Activated naive CD4-positive, alpha-beta T cell treated with anti-CD3 and anti-CD28 coated beads, Interleukin-2, amount 50 U/mL, for 72 hours (primary cell): Measurements from ENCODE around the gene LHX4. TPM values are rescaled to one million over a fixed set of nuclear protein-coding genes. Genes with fewer than 3 reads are reported as not detected.
"Not testable (repeated sequence)": the region's sequence is repeated elsewhere in the genome, so short reads cannot be mapped to it uniquely, and the experiment has no call there.

Experiments used
- ATAC-seq, 2 donors: fragments of 150-1000 bp; cut with Tn5 transposase; 2 replicates each; pipeline ENCODE4 v1.10.0; 2021; ENCODE audit warnings: mild to moderate bottlenecking in 2 of 2, moderate library complexity in 2 of 2
- DNase-seq, 2 donors: peaks; one replicate each; pipeline ENCODE4 v3.0.0; 2021 to 2022; ENCODE audit warnings: low spot score in 2 of 2
- H3K27ac Mint-ChIP-seq, 2 donors: one replicate each; pipeline ENCODE4 v1.8.0; 2022; ENCODE audit warnings: mild to moderate bottlenecking in 2 of 2, mixed read lengths in 2 of 2
- H3K36me3 Mint-ChIP-seq, 2 donors: one replicate each; pipeline ENCODE4 v1.8.0; 2022; ENCODE audit warnings: mixed read lengths in 2 of 2
- H3K9me3 Mint-ChIP-seq, 2 donors: one replicate each; pipeline ENCODE4 v1.8.0; 2022; ENCODE audit warnings: mixed read lengths in 2 of 2
- total RNA-seq, 2 donors: library from RNA; stranded (reverse); gene quantifications; one replicate each; pipeline ENCODE4 v1.2.3, GENCODE V29; 2022

LHX4 gene
- total RNA-seq, 2 donors from 2014 or later: not detected

DNA sequence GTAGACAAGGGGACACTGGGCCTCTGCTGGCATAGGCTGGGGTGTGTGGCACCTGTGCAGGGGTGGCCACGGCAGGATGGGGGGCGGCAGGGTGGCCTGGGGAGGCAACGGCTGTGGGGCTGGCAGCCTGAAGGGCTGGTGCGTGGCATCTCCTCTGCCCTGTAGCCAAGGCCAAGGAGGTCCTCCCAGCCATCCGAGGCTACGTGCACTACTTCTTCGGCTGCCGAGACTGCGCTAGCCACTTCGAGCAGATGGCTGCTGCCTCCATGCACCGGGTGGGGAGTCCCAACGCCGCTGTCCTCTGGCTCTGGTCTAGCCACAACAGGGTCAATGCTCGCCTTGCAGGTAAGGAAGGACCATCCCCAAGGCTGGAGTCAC lies 36.0 kb upstream of the LHX4 start:
- DNase-seq: no peak
- Mint-ChIP-seq H3K36me3 (no peaks in the 10 kb centered on the region), H3K27ac (no peak overlapping the region), H3K9me3 (no peaks in the 10 kb centered on the region)
- no peak for ATAC-seq

DNA sequence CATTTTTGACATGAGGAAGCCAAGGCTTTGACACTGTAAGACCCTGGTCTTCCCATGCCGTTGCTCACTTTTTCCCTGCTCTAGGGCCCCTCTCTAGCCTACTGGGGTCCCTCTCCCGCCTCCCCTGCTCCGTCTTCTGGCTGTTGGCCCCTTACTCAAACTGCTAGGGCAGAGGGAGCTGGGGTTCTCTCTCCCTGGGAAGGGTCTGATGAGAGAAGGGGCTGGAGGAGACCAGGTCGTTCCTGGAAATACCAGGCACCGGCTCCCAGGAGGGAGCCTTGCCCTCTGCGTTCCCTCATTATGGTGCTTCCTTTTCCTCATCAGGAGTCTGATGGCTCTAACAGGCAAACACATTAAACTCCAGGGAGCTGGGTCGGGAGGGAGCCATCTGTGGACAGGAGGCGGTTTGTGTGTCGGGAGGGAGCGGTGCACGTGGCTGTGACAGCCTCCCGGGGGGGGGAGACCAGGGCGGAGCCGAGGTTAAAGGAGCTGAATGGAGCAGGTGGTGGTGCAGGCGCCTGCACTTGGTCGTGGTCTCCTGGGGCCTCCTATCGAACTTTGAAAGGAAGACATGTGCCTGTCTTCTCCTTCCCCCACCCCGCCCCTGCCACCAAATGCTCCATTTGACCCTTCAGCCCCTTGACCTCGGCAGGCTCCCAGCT lies 35.4 kb upstream of the LHX4 start:
- no peak for ATAC-seq
- Mint-ChIP-seq H3K27ac (peak overlapping the region in 1 of 2 donors; percentile 58), H3K9me3 (no peaks in the 10 kb centered on the region), H3K36me3 (no peaks in the 10 kb centered on the region)
- no peak for DNase-seq

DNA sequence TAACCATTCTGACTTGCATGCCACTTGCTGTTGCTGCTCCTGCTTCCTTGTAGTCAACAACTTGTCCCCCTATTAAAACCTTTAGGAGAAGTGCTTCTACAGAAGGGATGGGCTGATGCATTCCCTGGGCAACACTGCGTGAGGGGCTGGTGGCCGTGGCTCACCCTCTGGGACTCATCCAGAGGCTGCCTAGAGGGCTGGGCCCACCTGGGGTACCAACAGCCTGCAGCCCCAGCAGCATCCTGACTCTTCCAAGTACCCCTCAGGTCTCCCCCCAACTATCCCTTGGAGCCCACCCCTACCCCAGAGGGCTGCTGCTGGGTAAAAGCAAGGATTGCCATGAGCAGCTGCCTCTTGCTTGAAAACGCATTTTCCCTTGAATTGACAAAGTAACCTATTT lies 34.7 kb upstream of the LHX4 start:
- no peaks in the 10 kb centered on the region for H3K36me3 Mint-ChIP-seq
- no peaks in the 10 kb centered on the region for H3K9me3 Mint-ChIP-seq
- no peak for ATAC-seq
- H3K27ac Mint-ChIP-seq: no peak overlapping the region
- no peak for DNase-seq

DNA sequence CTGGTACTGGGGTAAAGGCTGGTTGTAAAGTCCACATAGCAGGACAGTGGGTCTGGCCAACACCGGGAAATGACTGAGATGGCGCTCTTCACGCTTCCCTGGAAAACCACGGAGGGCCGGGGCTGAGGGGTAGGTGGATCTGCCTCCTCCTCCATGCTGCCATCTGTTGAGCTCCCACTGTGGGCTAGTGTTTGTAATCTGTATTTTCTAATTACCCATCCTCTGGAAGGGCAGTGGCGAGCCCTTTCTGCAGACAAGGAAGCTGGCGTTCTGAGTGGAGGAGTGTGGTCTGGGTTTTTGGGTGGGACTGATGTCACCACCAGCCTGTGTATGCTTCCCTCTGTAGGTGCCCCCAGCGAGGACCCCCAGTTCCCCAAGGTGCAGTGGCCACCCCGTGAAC lies 34.1 kb upstream of the LHX4 start:
- DNase-seq: no peak
- Mint-ChIP-seq H3K36me3 (no peaks in the 10 kb centered on the region), H3K27ac (no peak overlapping the region), H3K9me3 (no peaks in the 10 kb centered on the region)
- ATAC-seq: no peak

- no peaks in the 10 kb centered on the region for H3K36me3 Mint-ChIP-seq
- DNase-seq (no peak), ATAC-seq (no peak)
- H3K9me3 Mint-ChIP-seq: no peaks in the 10 kb centered on the region
- H3K27ac Mint-ChIP-seq: no peak overlapping the region
Measured at GRCh38 chr1:180196436-180197003, 33.5 kb upstream of the LHX4 start.

GRCh38 chr1:180197231-180197630 lies 32.8 kb upstream of the LHX4 start:
- no peak for DNase-seq
- Mint-ChIP-seq H3K36me3 (no peaks in the 10 kb centered on the region), H3K9me3 (no peaks in the 10 kb centered on the region), H3K27ac (no peak overlapping the region)
- no peak for ATAC-seq

GRCh38 chr1:180198196-180198595 lies 31.9 kb upstream of the LHX4 start:
- Mint-ChIP-seq H3K36me3 (no peaks in the 10 kb centered on the region), H3K9me3 (no peaks in the 10 kb centered on the region), H3K27ac (no peak overlapping the region)
- ATAC-seq (no peak), DNase-seq (no peak)

GRCh38 chr1:180198611-180199010 lies 31.5 kb upstream of the LHX4 start:
- ATAC-seq: no peak
- H3K36me3 Mint-ChIP-seq: no peaks in the 10 kb centered on the region
- no peak overlapping the region for H3K27ac Mint-ChIP-seq
- no peak for DNase-seq
- H3K9me3 Mint-ChIP-seq: no peaks in the 10 kb centered on the region

DNA sequence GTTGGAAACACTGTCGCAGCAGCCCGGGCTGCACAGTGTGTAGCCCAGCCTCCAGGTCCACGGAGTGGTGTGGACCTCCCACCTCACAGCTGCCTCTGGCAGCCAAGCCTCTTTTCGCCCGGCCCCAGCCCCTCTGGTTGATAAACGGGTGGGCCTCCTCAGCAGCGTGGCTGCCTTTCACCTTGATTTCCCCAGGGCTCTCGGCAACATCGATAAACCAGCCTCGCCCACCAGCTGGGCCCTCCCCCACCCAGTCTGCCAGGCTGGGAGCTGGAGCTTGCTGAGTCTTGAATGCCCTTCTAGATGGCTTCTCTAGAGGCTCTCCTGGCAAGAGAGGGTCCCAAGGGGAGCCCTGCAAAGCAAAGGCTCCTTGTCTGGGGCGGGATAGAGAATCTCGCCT lies 31.0 kb upstream of the LHX4 start:
- Mint-ChIP-seq H3K27ac (no peak overlapping the region), H3K36me3 (no peaks in the 10 kb centered on the region), H3K9me3 (no peaks in the 10 kb centered on the region)
- DNase-seq (no peak), ATAC-seq (no peak)

GRCh38 chr1:180201451-180202200 lies 28.4 kb upstream of the LHX4 start:
- no peak for DNase-seq
- Mint-ChIP-seq H3K36me3 (no peaks in the 10 kb centered on the region), H3K9me3 (no peaks in the 10 kb centered on the region), H3K27ac (peak overlapping the region in 1 of 2 donors; percentile 48)
- no peak for ATAC-seq

GRCh38 chr1:180202588-180202987 lies 27.5 kb upstream of the LHX4 start:
- DNase-seq, H3K9me3 Mint-ChIP-seq, ATAC-seq, H3K27ac Mint-ChIP-seq, H3K36me3 Mint-ChIP-seq: not testable (repeated sequence)

GRCh38 chr1:180204231-180204630 lies 25.8 kb upstream of the LHX4 start:
- Mint-ChIP-seq H3K9me3 (no peaks in the 10 kb centered on the region), H3K27ac (no peak overlapping the region), H3K36me3 (no peaks in the 10 kb centered on the region)
- no peak for ATAC-seq
- DNase-seq: no peak

GRCh38 chr1:180206581-180206980 lies 23.5 kb upstream of the LHX4 start:
- no peaks in the 10 kb centered on the region for H3K9me3 Mint-ChIP-seq
- H3K27ac Mint-ChIP-seq: no peak overlapping the region
- ATAC-seq: peak in 1 of 2 donors; percentile 19
- no peaks in the 10 kb centered on the region for H3K36me3 Mint-ChIP-seq
- DNase-seq: no peak

- H3K36me3 Mint-ChIP-seq: no peaks in the 10 kb centered on the region
- DNase-seq (no peak), ATAC-seq (no peak)
- no peak overlapping the region for H3K27ac Mint-ChIP-seq
- no peaks in the 10 kb centered on the region for H3K9me3 Mint-ChIP-seq
Measured at GRCh38 chr1:180208264-180208663, 21.8 kb upstream of the LHX4 start.

GRCh38 chr1:180210008-180210620 lies 19.9 kb upstream of the LHX4 start:
- Mint-ChIP-seq H3K36me3 (no peaks in the 10 kb centered on the region), H3K9me3 (no peaks in the 10 kb centered on the region), H3K27ac (no peak overlapping the region)
- ATAC-seq (no peak), DNase-seq (no peak)

DNA sequence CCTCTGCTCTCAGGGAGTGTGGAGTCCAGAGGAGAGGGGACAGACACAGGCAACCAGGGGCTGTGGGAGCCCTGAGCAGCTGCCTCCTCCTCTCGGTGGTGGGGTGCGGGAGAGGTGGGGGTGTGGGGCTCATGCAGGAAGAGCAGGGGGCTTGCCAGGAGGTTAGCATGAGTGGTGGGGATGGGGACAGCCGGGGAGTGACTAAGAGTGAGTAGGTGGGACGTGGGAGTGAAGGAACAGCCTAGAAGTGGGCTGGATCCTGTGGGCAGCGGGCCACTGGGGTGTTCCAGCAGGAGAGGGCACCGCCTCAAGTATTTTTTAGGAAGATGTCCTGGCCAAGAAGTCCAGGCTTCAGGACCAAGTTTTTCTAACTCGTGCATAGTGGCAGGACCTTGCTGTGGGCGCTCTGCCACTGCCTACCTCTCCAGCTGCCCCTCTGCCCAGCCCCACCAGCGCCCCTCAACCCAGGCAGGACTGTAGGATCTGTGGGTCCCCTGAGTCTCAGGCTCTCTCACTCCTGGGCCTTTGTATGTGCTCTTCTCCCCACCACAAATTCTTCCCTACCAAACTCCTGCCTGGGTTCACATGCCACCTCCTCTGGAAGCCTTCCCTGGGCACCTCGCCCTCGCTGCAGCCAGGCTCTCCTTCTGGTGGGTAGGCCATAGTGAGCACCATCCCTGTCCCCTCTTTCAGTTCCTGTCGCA lies 18.8 kb upstream of the LHX4 start:
- no peak for DNase-seq
- Mint-ChIP-seq H3K27ac (no peak overlapping the region), H3K9me3 (no peaks in the 10 kb centered on the region), H3K36me3 (no peaks in the 10 kb centered on the region)
- no peak for ATAC-seq

- Mint-ChIP-seq H3K36me3 (no peaks in the 10 kb centered on the region), H3K9me3 (no peaks in the 10 kb centered on the region), H3K27ac (no peak overlapping the region)
- ATAC-seq (no peak), DNase-seq (no peak)
Measured at GRCh38 chr1:180211860-180212229, 18.2 kb upstream of the LHX4 start.
